HTR-8/SVneo (cell line): ENCODE measurements around the gene TSR1.

Experiments used
- DNase-seq: peaks from one replicate; pipeline ENCODE4 v3.0.0; 2011; ENCODE audit warnings: low spot score, mixed read lengths; ENCODE audit not compliant: insufficient read length
- FAIRE-seq: peaks from 2 replicates; lab custom pipeline; 2011; peaks lifted over from hg19 to GRCh38; lab: Jason Lieb, UNC

TSR1 gene

DNA sequence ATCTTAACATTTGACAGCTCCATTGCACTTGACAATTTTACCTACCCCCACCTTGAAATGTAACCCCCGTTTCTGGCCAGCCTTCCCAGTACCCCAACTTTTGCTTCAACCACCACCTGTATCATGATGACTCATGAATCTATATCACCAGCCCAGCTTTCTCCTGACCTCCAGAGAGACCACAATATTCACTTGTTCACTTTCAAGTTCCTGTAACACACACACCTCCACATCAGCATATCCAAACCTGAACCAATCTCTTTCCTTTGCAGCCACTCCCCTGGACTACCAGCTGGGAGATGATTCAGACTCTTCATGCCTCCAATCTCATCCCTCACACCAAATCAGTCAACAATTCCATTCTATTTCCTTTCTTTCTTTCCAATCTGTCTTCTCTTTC is 40.7 kb downstream of the TSR1 start:
- FAIRE-seq (peak; percentile 9), DNase-seq (no peak)

DNA sequence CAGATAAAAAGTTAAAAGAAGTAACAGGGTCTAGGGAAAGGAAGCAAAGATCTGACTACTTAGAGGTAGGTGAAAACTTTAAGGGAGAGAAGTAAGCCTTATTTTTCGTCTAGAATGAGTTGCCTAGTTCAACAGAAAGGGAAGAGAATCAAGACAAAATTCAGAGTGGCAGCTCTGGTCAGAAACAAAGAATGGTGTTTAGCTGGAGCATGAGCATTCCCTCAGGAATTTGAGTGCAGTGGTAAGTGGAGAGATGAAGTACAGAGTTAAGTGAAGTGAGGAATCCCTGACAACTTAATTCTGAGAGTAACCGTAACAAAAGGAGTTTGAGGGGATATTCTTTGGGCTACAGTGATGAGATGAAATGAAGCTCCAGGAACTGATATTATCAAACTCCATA is 44.2 kb downstream of the TSR1 start:
- FAIRE-seq, result no peak
- DNase-seq, result no peak

DNA sequence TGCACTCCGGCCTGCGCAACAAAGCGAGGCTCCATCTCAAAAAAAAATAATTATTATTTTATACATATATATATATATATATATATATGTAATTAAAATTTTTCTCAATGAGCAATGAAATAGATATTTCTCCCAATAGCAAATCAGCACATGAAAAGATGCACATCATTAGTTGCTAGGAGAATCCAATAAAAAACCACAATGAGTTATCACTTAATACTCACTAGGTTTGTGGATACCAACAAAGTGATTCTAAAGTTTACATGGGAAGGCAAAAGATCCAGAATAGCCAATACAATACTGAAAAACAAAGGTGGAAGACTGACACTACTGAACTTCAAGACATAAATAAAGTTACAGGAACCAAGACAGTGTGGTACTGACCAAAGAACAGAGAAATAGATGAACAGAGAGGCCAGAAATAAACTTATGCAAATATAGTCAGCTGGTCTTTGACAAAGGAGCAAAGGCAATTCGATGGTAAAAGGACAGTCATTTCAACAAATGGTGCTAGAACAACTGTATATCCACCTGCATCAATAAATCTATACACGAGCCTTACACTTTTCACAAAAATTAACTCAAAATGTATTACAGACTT is 46.3 kb downstream of the TSR1 start:
- DNase-seq, result no peak
- FAIRE-seq, result no peak

DNA sequence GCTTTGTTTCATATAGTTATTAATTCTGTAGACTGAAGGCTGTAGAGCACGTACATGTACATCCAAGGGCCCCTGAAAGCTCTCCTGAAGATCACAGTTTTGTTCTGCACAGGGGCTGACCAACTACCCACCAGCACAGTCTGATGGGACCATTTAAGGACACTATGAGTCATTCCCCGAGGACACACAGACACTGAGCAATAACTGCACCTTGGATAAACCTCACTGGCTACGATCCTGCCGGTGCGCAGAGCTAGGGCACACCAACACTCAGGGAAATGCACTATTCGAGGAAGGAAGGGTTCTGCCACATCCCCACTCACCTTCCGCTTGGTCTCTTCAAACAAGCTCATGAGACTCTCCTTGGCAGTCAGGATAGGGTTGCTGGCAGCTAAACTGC is 53.0 kb downstream of the TSR1 start:
- DNase-seq, result no peak
- FAIRE-seq, result no peak

DNA sequence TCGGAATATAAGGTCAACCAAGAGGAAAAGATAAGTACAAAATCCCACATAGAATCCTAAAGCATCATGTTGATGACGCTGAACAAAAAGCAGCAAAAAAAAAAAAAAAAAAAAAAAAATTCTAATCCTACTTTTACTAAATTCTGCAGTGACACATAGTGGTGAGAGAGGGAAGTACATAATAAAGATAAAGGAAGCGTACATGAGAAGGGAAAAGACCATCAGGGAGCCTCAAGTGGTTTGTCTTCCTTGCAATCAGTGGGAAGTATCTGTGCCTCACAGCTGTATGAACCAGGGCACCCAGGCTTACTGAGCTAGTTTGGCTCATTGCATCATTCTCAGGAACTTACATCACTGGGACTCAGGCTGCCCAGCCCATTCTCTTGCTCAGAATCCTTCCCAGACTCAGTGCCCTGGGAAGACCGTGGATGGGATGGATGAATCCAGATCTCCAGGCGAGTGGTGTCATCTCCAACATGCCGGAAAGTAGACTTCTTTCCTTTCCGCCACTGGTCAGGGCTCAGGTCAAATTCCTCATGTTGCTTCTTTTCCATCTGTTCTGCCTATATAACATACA is 53.9 kb downstream of the TSR1 start:
- peak; percentile 63 for DNase-seq

DNA sequence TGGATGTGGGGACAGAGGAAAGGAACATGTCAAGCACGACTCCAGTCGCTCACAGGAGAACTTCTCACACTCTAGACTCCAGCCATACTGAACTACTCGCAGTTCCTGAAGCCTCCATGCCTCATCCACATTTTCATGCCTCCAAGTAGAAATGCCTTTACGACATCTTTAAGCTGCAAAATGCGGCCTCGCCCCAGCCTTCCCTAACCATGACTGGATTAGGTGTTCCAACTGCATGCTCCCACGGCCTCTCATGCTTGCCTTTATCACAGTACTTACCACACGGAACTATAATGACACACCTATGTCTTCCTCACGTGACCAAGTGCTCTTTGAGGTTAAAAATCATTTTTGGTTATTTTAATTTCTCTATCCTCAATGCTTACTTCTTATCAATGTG is 56.5 kb downstream of the TSR1 start:
- FAIRE-seq (no peak), DNase-seq (no peak)

More for the DNA sequence above, 53.9 kb downstream of the TSR1 start:
- no peak for FAIRE-seq

DNA sequence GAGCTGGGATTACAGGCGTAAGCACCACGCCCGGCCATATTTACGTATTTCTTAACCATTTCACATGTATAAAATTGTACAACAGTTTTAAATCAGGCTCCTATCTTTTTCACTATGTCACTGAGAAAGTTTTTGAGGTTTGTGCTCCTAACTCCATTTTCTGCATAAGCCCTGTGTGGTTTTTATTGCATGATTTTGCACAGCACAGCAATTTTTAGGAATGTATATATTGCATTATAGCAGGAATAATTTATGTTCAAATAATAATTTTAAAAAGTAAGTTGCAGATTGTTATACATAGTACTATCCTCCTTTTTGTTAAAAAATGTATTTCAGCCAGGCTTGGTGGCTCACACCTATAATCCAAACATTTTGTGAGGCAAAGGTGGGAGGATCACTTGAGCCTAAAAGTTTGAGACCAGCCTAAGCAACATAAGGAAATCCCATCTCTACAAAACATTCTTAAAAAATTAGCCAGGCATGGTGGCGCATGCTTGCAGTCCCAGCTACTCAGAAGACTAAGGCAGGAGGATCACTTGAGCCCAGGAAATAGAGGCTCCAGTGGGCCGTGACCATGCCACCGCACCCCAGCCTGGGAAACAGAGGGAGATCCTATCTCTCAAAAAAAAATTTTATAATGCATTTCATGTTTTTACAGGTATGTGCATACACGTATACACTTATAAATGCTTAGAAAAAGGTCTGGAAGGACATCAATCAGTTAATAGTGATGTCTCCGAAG is 58.7 kb downstream of the TSR1 start:
- DNase-seq (no peak), FAIRE-seq (no peak)

DNA sequence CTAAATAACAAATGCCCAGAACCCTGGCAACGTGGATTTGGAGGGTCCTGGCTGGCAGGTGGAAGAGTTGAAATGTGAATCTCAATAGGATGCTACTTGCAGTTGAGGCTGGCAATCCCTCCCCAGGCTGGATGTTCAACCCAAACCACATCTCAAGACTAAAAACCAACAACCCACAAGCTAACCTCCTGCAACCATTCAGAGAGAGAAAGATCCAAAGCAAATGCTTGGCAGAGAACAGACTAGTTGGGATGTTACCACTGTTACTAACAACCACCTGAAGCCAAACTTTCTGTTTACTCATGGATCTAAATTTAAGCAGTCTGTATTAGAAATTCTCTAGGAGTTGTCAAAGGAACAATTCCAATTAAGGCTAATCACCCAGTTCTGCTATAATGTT is 60.5 kb downstream of the TSR1 start:
- FAIRE-seq (no peak), DNase-seq (no peak)

DNA sequence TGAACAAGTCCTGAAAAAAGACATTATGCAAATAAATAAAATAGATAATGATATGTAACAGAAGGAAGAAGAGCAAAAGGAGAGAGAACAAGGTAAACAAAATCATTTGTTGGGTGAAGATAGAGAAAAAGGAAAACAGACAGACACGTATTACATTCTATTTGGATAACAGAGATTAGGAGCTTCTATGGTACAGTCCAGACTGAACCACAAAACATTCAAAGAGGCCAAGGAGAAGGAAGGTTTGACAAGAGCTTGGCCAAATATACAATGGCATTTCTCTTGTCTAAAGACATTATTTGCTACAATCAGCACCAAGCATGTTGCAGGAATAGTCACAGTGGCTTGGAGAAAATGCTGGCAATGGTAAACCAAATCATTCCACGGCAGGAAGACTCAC is 61.8 kb downstream of the TSR1 start:
- FAIRE-seq (no peak), DNase-seq (no peak)
